H1 (cell line): ENCODE measurements around the gene FOXI1. TPM values are rescaled to one million over a fixed set of nuclear protein-coding genes. Genes with fewer than 3 reads are reported as not detected.

Experiments
- CTCF ChIA-PET: fragments of 300-600 bp; sonication (Branson Sonifier 250); formaldehyde crosslinking; loops from one replicate; lab custom pipeline; 2021; ENCODE audit not compliant: partially characterized antibody; lab: Charles Lee
- POLR2A ChIA-PET: fragments of 300-600 bp; sonication (Branson Sonifier 250); formaldehyde crosslinking; loops from one replicate; lab custom pipeline; 2021; ENCODE audit warnings: inconsistent platforms; ENCODE audit not compliant: partially characterized antibody; lab: Charles Lee
- DNase-seq, 2 experiments: peaks; one replicate each; pipeline versions ENCODE4 v3.0.0 to v3.0.0-alpha.2; 2010 to 2022; ENCODE audit warnings: low spot score in 2 of 2, low read depth in 1 of 2, mixed read lengths in 1 of 2
- FAIRE-seq: peaks from 2 replicates; lab custom pipeline; 2011; peaks lifted over from hg19 to GRCh38; lab: Jason Lieb, UNC
- H2AFZ ChIP-seq: 2 replicates; pipeline ENCODE4 v1.8.1; 2012; ENCODE audit warnings: low read length, inconsistent platforms
- H2AK5ac ChIP-seq: 2 replicates; pipeline ENCODE4 v1.6.1; 2013; ENCODE audit warnings: low read depth, low read length
- H2BK120ac ChIP-seq: replicated peaks from 2 replicates; pipeline ENCODE3; 2013; ENCODE audit warnings: low read depth, low read length, inconsistent platforms
- H2BK12ac ChIP-seq: 2 replicates; pipeline ENCODE4 v1.6.1; 2013; ENCODE audit warnings: low read depth, low read length
- H2BK15ac ChIP-seq: 2 replicates; pipeline ENCODE4 v1.6.1; 2013; ENCODE audit warnings: low read length
- H2BK20ac ChIP-seq: 2 replicates; pipeline ENCODE4 v1.6.1; 2013; ENCODE audit warnings: low read length
- H2BK5ac ChIP-seq: 2 replicates; pipeline ENCODE4 v1.6.1; 2013; ENCODE audit warnings: low read depth, low read length
- H3K14ac ChIP-seq: 2 replicates; pipeline ENCODE4 v1.6.1; 2013; ENCODE audit warnings: inconsistent platforms; ENCODE audit not compliant: insufficient read length
- H3K18ac ChIP-seq: 2 replicates; pipeline ENCODE4 v1.6.1; 2013; ENCODE audit warnings: low read length; ENCODE audit errors: extremely low read depth
- H3K23ac ChIP-seq: 2 replicates; pipeline ENCODE4 v1.6.1; 2013; ENCODE audit warnings: inconsistent platforms; ENCODE audit not compliant: insufficient read length
- H3K23me2 ChIP-seq: 2 replicates; pipeline ENCODE4 v1.6.1; 2013; ENCODE audit warnings: low read depth, low read length
- H3K27ac ChIP-seq: 2 replicates; pipeline ENCODE4 v1.6.1; 2011; ENCODE audit warnings: low read depth, low read length, inconsistent platforms
- H3K27me3 ChIP-seq, 4 experiments: replicated peaks in 1 of 4; 1 replicate in 1 of 4; 2 replicates in 3 of 4; pipeline versions ENCODE4 v1.6.1 to v1.8.1; 2011 to 2013; ENCODE audit warnings: low read length in 3 of 4, mild to moderate bottlenecking in 3 of 4, inconsistent platforms in 2 of 4, mixed read lengths in 2 of 4, moderate library complexity in 1 of 4; ENCODE audit not compliant: control insufficient read depth in 3 of 4, insufficient read depth in 3 of 4; ENCODE audit errors: extremely low read depth in 1 of 4
- H3K36me3 ChIP-seq, 4 experiments: 2 replicates each; pipeline versions ENCODE4 v1.6.1 to v1.8.1; 2011 to 2013; ENCODE audit warnings: mild to moderate bottlenecking in 4 of 4, low read length in 3 of 4, moderate library complexity in 2 of 4, control low read depth in 1 of 4, inconsistent platforms in 1 of 4; ENCODE audit not compliant: insufficient read depth in 4 of 4, control insufficient read depth in 2 of 4
- H3K4ac ChIP-seq: replicated peaks from 2 replicates; pipeline ENCODE3; 2013; ENCODE audit warnings: low read length, low read depth, mixed read lengths, inconsistent platforms; ENCODE audit not compliant: insufficient read length
- H3K4me1 ChIP-seq, 4 experiments: replicated peaks in 1 of 4; 1 replicate in 1 of 4; 2 replicates in 3 of 4; pipeline versions ENCODE4 v1.6.1 to v1.8.1; 2011 to 2013; ENCODE audit warnings: low read length in 3 of 4, inconsistent platforms in 2 of 4, mixed read lengths in 1 of 4; ENCODE audit not compliant: insufficient read depth in 4 of 4, control insufficient read depth in 3 of 4
- H3K4me2 ChIP-seq, 2 experiments: 2 replicates each; pipeline versions ENCODE4 v1.6.1 to v1.8.1; 2011 to 2013; ENCODE audit warnings: low read depth in 2 of 2, low read length in 2 of 2, control low read depth in 1 of 2, inconsistent platforms in 1 of 2, mild to moderate bottlenecking in 1 of 2; ENCODE audit not compliant: insufficient read depth in 1 of 2
- H3K4me3 ChIP-seq, 4 experiments: fragments of 200-600, 300-600 bp in 1 of 4; sonication (generic), shearing (Covaris generic), sonication (Bioruptor Twin) in 1 of 4; 2 replicates each; pipeline versions ENCODE4 v1.5.1 to v1.8.1; 2011 to 2016; ENCODE audit warnings: low read length in 4 of 4, low read depth in 3 of 4, control low read depth in 2 of 4, inconsistent platforms in 2 of 4, mild to moderate bottlenecking in 2 of 4, mixed read lengths in 1 of 4, moderate library complexity in 1 of 4; ENCODE audit not compliant: insufficient read depth in 2 of 4; ENCODE audit errors: extremely low read depth in 1 of 4
- H3K56ac ChIP-seq: replicated peaks from 2 replicates; pipeline ENCODE3; 2013; ENCODE audit warnings: low read depth, mild to moderate bottlenecking, mixed read lengths, low read length, inconsistent platforms; ENCODE audit not compliant: insufficient read length
- H3K79me1 ChIP-seq: 2 replicates; pipeline ENCODE4 v1.6.1; 2013; ENCODE audit warnings: low read depth, low read length, control low read depth
- H3K79me2 ChIP-seq, 2 experiments: 2 replicates each; pipeline versions ENCODE4 v1.6.1 to v1.8.1; 2012 to 2013; ENCODE audit warnings: low read length in 2 of 2, mild to moderate bottlenecking in 2 of 2, inconsistent platforms in 1 of 2; ENCODE audit not compliant: insufficient read depth in 2 of 2, control insufficient read depth in 1 of 2
- H3K9ac ChIP-seq, 4 experiments: replicated peaks in 1 of 4; 1 replicate in 1 of 4; 2 replicates in 3 of 4; pipeline versions ENCODE4 v1.6.1 to v1.8.1; 2011 to 2013; ENCODE audit warnings: low read depth in 3 of 4, low read length in 3 of 4, control low read depth in 2 of 4, mild to moderate bottlenecking in 2 of 4, moderate library complexity in 2 of 4, inconsistent platforms in 1 of 4; ENCODE audit errors: extremely low read depth in 1 of 4
- H3K9me3 ChIP-seq, 2 experiments: 2 replicates each; pipeline versions ENCODE4 v1.6.1 to v1.8.1; 2012 to 2013; ENCODE audit warnings: mild to moderate bottlenecking in 2 of 2, moderate library complexity in 2 of 2, control low read depth in 1 of 2, inconsistent platforms in 1 of 2, low read depth in 1 of 2, low read length in 1 of 2, mixed read lengths in 1 of 2; ENCODE audit not compliant: insufficient read depth in 2 of 2
- H4K20me1 ChIP-seq, 2 experiments: replicated peaks in 1 of 2; 2 replicates each; pipeline versions ENCODE3 to v1.8.1; 2011 to 2013; ENCODE audit warnings: inconsistent platforms in 2 of 2, low read length in 2 of 2, mild to moderate bottlenecking in 1 of 2; ENCODE audit not compliant: insufficient read depth in 2 of 2, control insufficient read depth in 1 of 2
- H4K5ac ChIP-seq: 2 replicates; pipeline ENCODE4 v1.6.1; 2013; ENCODE audit warnings: low read length, low read depth, mixed read lengths, inconsistent platforms; ENCODE audit not compliant: insufficient read length
- H4K8ac ChIP-seq: 2 replicates; pipeline ENCODE4 v1.8.0; 2013; ENCODE audit warnings: mild to moderate bottlenecking, moderate library complexity, low read length, inconsistent platforms; ENCODE audit not compliant: insufficient read depth; ENCODE audit errors: extremely low read depth
- H4K91ac ChIP-seq: replicated peaks from 2 replicates; pipeline ENCODE3; 2013; ENCODE audit warnings: low read length, mixed read lengths, inconsistent platforms; ENCODE audit not compliant: insufficient read length
- BRCA1 ChIP-seq: IDR thresholded peaks from 2 replicates; pipeline ENCODE4 v1.6.1; 2012; ENCODE audit warnings: low read depth, low read length, improper control_type of control experiment
- JUND ChIP-seq: IDR thresholded peaks from 2 replicates; pipeline ENCODE4 v1.6.1; 2011; ENCODE audit warnings: mild to moderate bottlenecking, improper control_type of control experiment, low read length
- KDM5A ChIP-seq: fragments of 200-600 bp; IDR thresholded peaks from 2 replicates; pipeline ENCODE4 v1.7.1; 2012; ENCODE audit warnings: mild to moderate bottlenecking, low read length, inconsistent platforms, mixed read lengths
- RFX5 ChIP-seq: IDR thresholded peaks from 2 replicates; pipeline ENCODE4 v1.6.1; 2011; ENCODE audit warnings: low read depth, low read length, improper control_type of control experiment, borderline replicate concordance
- RXRA ChIP-seq: IDR thresholded peaks from 2 replicates; pipeline ENCODE4 v1.6.1; 2011; ENCODE audit warnings: low read depth, mild to moderate bottlenecking, low read length, moderate library complexity; ENCODE audit not compliant: insufficient read depth
- SAP30 ChIP-seq: fragments of 300-600 bp; sonication (generic); IDR thresholded peaks from 2 replicates; pipeline ENCODE4 v1.7.1; 2012; ENCODE audit warnings: low read length, moderate library complexity, mild to moderate bottlenecking, inconsistent platforms; ENCODE audit not compliant: insufficient read depth, insufficient replicate concordance
- TCF12 ChIP-seq: IDR thresholded peaks from 2 replicates; pipeline ENCODE4 v1.6.1; 2011; ENCODE audit warnings: low read depth, mild to moderate bottlenecking, low read length
- TEAD4 ChIP-seq: IDR thresholded peaks from 2 replicates; pipeline ENCODE4 v1.6.1; 2012; ENCODE audit warnings: low read depth, low read length, inconsistent platforms, mixed read lengths
- WGBS, 2 experiments: shearing (Covaris generic) in 1 of 2; methylation state at CpG; one replicate each; pipeline versions ENCODE4 v1.1.6 to v1.1.7; 2013 to 2015; ENCODE audit warnings: low lambda C conversion rate in 2 of 2, mixed read lengths in 2 of 2, inconsistent platforms in 1 of 2, low coverage in 1 of 2, missing lambda C conversion rate in 1 of 2; ENCODE audit not compliant: insufficient replicate concordance in 2 of 2, insufficient coverage in 1 of 2, insufficient read length in 1 of 2; ENCODE audit errors: extremely low coverage in 1 of 2, missing lambda C conversion rate in 1 of 2; 5-methylcytosine and 5-hydroxymethylcytosine counted together
- polyA plus RNA-seq, 7 experiments: library from polyadenylated mRNA; depleted of rRNA in 3 of 7; stranded (reverse) in 5 of 7; unstranded in 2 of 7; fragments of >200 nt in 5 of 7; fragments of 200-250 nt in 2 of 7; gene quantifications; 1 replicate in 5 of 7; 2 replicates in 1 of 7; 4 replicates in 1 of 7; pipeline versions ENCODE4 v1.2.1 to v1.2.3, GENCODE V29; 2011 to 2013; ENCODE audit warnings: missing spikeins in 2 of 7, mixed read lengths in 2 of 7
- total RNA-seq: library from RNA; stranded (reverse); fragmentation: NEBNext Ultra II Directional; extraction: Animal tissue kit (Norgen Biotek cat#: 25700); gene quantifications from 2 replicates; pipeline ENCODE4 v1.2.1, GENCODE V29; 2021
- TF ChIP-seq, protein P1 (sequence below): IDR thresholded peaks from 2 replicates; pipeline ENCODE4 v1.6.1; 2012; ENCODE audit warnings: inconsistent platforms

The FOXI1 gene
- total and polyA plus RNA-seq, 2 of the 8 experiments (the other 6 are each of a cell fraction or from before 2014, with no cell fraction given): not detected

DNA sequence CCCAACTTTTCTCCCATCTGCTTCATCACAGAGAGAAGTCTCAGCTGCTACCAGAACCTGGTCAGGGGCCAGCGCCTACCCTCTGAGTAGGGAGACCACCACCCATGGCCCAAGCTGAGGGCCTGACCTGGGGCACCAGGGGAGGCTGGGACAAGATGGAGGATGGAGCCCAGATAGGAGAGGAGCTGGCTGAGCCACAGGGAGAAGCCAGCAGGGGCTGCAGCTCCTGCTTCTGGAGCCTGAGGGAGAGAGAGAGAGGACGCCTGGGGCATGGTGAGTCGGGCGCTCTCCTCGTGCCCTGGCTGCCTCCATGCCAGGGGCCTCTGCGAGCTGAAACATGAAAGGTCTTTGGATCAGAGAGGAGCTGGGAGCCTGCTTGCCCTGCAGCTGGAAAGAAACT, 1.4 kb upstream of the FOXI1 start:
- WGBS, 2 experiments: 96% methylated on average over 5 of the region's 6 CpGs; no CpG with 5 or more reads in 1 of the 2 experiments
- Histone ChIP-seq H3K79me2 (no peaks in the 10 kb centered on the region), H2BK120ac (no peak overlapping the region), H3K4me3 (no peak overlapping the region), H3K27ac (no peak overlapping the region), H2AFZ (no peak overlapping the region), H4K5ac (no peak overlapping the region), H2BK20ac (no peak overlapping the region), H3K4me1 (peaks cover 0 to 4% (median 0%) of the 10 kb centered on the region in 4 experiments; a peak in 2 of 7 replicates), H2BK5ac (no peak overlapping the region), H3K56ac (no peak overlapping the region), H3K36me3 (no peaks in the 10 kb centered on the region), H3K4ac (no peak overlapping the region), H3K23ac (no peak overlapping the region), H2BK12ac (no peak overlapping the region), H3K27me3 (peaks cover 0 to 32% (median 13%) of the 10 kb centered on the region in 4 experiments; a peak in 6 of 7 replicates), H3K9ac (no peak overlapping the region), H4K8ac (no peak overlapping the region), H3K23me2 (no peaks in the 10 kb centered on the region), H3K14ac (no peak overlapping the region), H4K20me1 (peaks cover 0 to 1% of the 10 kb centered on the region in 2 experiments), H3K9me3 (no peaks in the 10 kb centered on the region; a peak in 1 of 4 replicates), H3K4me2 (no peak overlapping the region), H3K18ac (no peak overlapping the region), H4K91ac (no peak overlapping the region), H3K79me1 (no peaks in the 10 kb centered on the region), H2BK15ac (no peak overlapping the region), H2AK5ac (no peak overlapping the region)
- ChIA-PET CTCF (interaction anchor here (0.6 to 16.0 kb wide), 8 partner anchors 20 to 243 kb away, joined by 3 to 217 read pairs (median 3); no protein-coding TSS in a partner anchor), POLR2A (no interaction called here)
- no peak for FAIRE-seq
- DNase-seq: no peak
- TF ChIP-seq JUND: no peak
- TF ChIP-seq TEAD4: no peak
- no peak for TF ChIP-seq SAP30
- no peak for TF ChIP-seq KDM5A
- no peak for TF ChIP-seq TCF12
- TF ChIP-seq RFX5: no peak
- TF ChIP-seq BRCA1: no peak
- TF ChIP-seq, protein P1, sequence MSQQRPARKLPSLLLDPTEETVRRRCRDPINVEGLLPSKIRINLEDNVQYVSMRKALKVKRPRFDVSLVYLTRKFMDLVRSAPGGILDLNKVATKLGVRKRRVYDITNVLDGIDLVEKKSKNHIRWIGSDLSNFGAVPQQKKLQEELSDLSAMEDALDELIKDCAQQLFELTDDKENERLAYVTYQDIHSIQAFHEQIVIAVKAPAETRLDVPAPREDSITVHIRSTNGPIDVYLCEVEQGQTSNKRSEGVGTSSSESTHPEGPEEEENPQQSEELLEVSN: no peak
- TF ChIP-seq RXRA: no peak
